GM19397 (cell line): Measurements from ENCODE around the gene DAPK1.

Experiments used
- ATAC-seq: cut with Tn5 transposase; IDR thresholded peaks from one replicate; pipeline ENCODE4 v1.9.1; 2021; ENCODE audit warnings: mild to moderate bottlenecking, moderate library complexity; ENCODE audit not compliant: unreplicated experiment

Gene DAPK1

GRCh38 chr9:87681271-87682061 is 183.8 kb downstream of the DAPK1 start:
- ATAC-seq: no peak

DNA sequence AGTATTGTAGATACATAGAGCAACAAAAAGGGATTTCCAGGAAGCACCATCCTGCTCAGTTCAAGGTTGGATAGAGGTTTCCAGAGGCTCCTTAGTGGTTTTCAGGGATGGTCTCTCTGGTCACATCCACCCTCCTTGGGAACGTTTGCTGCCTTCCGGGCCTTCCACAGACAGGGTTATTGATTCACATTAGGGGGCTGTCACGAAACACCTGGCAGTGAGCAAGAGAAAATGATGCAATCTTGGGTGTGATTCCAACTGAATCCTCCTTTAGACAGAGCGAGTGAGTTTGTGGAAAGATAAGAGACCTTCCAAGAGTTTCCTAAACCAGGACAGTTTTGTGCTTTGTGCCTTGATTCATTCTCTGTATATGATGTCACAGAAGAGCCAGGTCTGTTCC is 184.4 kb downstream of the DAPK1 start:
- ATAC-seq: no peak

GRCh38 chr9:87682618-87683017 is 185.0 kb downstream of the DAPK1 start:
- no peak for ATAC-seq

GRCh38 chr9:87683751-87684626 is 186.3 kb downstream of the DAPK1 start:
- ATAC-seq: no peak

- no peak for ATAC-seq
Observed at GRCh38 chr9:87684627-87685219, 187.1 kb downstream of the DAPK1 start.

GRCh38 chr9:87685441-87685840 is 187.8 kb downstream of the DAPK1 start:
- no peak for ATAC-seq

DNA sequence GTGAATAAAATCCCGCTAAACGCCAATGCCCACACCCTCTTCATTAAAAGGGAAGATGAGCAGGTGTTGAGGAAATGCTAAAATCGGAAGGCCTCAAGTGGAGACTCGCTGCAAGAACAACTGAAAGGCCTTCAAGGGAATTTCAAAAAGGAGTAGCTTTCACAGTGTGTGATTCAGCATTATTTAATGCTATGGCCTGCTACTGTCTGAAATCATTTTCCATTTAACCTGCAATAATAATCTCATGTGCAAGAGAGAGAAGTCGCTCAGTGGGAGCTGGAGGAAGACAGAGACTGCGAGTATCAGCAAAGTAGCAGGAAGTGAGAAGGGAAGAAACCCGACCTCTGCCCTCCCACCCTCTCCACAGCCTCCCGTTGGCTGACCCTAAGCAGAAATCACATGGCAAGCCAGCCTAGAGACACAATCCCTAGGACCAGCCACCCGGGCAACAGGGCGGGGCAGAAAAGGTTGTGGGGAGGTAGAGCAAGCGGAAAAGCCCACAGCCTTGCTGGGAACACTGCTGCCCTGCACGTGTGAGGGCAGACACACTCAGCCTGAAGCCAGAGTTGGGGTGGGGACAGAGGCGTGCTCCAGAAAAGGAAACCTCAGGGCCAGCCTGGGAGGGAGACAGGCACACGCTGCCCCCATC is 188.3 kb downstream of the DAPK1 start:
- ATAC-seq: no peak

- ATAC-seq: no peak
Observed at GRCh38 chr9:87686520-87687090, 188.9 kb downstream of the DAPK1 start.

- no peak for ATAC-seq
Observed at GRCh38 chr9:87687207-87687606, 189.5 kb downstream of the DAPK1 start.

DNA sequence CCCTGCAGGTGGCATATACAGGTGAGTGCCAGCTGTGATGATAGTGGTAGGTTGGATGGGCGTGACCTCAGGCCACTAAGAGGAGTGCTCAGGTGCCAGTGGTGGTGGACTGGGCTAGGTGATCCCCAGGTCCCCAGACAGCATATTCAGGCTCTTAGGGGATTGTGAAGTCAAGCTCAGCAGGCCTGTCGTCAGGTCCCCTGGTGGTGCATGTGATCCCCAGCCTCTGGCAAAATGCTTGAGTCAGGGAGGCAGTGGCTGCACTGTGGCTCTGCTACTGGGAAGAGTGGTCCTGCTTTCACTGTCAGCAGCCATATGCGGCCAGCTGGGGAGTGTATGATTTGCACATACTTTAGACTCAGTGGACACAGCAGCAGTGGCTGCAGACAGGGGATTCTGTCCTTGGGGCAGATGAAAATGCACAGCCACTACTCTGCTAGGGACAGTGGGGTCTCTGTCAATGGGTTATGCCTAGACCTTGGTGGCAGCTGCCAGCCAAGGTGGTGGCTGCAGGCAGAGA is 196.6 kb downstream of the DAPK1 start:
- no peak for ATAC-seq

DNA sequence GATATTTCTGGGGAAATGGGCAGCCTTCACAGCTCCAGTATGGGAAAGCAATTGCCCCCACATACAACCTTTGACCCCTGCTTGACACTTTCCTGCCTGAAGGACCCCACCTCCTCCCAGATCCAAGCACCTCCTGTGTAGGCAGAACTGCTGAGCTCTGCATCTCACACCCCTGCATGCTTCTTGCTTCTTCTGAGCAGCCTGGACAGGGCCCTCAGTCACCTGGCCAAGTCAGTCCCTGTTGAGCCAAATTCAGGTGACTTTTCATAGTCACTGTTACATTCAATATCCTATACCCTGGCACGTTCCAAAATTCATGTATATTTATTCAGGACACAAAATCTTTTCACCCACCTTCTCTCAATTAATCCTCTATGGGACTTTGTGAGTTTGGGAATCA is 197.9 kb downstream of the DAPK1 start:
- ATAC-seq: no peak

GRCh38 chr9:87696641-87697040 is 199.0 kb downstream of the DAPK1 start:
- ATAC-seq: no peak

- no peak for ATAC-seq
Observed at GRCh38 chr9:87698069-87698809, 200.6 kb downstream of the DAPK1 start.

GRCh38 chr9:87699835-87700234 is 202.2 kb downstream of the DAPK1 start:
- ATAC-seq: no peak

DNA sequence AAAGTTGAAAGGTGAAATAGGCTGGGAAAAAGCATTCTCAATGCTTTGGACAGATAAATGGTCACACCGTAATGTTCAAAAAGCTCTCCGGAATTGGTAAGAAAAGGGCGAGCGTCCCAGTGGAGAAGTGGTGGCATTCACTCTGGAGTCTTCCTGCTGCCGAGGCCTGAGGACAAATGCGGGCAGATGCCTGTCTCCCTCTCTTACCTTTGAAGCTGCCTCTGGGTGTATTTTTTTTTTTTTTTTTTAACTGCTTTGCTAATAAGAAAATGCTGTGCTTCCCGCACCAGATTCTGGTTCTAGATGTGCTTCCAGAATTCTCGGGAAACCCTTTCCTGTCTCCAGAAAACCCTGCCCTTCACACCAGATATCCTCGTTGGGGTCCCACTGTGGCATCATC is 203.8 kb downstream of the DAPK1 start:
- ATAC-seq: no peak

GRCh38 chr9:87701931-87702421 is 204.3 kb downstream of the DAPK1 start:
- no peak for ATAC-seq

DNA sequence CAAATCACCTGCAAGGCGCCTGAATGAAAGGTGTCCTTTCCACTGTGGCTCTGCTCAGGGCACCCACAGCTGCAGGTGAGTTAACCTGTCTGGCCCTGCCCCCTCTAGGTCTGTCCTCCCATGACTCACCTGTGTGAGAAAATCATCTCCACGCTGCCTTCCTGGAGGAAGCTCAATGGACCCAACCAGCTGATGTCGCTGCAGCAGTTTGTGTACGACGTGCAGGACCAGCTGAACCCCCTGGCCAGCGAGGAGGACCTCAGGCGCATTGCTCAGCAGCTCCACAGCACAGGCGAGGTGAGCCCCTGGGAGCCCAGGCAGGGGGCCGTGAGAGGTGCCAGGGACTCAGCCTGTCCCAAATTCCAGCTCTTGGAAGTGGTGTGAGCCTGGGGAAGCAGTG is 205.3 kb downstream of the DAPK1 start:
- ATAC-seq: no peak

DNA sequence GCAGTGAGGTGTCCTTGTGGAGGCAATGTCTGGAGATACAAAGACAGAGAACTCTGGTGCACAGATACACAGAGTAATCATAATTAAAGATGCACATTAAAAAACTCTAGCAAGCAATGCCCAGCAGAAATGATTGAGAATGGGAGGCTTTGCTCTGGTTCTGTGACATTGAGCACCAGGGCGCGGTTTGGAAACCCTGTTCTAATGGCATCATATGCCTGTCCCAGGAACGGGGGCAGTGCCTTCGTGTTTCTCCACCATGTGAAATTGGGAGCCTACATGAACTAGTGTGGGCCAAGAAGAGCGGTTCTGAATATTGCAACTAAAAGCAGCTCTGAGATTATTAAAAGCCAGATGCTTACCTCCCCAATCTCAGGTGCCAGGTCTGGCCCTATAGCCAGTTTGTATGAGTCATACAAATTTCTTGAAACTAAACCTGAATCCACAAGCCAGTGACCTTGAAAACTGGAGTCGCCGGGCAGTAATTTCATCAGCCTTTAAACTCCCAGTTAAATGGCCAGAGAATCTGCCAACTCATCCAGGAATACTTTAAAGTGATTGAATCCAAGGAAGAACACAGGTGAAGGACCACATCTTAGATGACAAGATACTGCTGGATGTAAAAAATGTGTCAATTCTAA is 206.1 kb downstream of the DAPK1 start:
- no peak for ATAC-seq

DNA sequence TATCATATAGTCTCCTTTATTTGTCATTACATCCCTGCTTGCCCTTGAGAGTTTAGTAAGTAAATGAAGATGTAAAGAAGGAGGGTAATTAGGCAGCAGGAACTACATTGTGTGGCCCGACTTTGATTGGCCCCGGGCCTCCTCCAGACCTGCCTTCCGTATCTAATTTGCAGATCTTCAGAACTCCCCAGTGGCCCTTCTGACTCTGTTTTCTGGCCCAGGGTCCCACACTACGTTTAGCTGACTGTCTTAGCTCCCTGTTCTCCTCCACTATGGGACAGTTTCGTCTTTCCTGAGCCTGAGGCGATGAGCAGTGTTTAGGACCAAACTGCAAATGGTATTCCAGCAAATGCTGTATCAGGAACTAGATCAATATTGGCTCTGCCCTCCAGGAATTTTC is 206.7 kb downstream of the DAPK1 start:
- ATAC-seq: no peak
